ENCODE measurements around the gene BRD7.

BRD7 gene

DNA sequence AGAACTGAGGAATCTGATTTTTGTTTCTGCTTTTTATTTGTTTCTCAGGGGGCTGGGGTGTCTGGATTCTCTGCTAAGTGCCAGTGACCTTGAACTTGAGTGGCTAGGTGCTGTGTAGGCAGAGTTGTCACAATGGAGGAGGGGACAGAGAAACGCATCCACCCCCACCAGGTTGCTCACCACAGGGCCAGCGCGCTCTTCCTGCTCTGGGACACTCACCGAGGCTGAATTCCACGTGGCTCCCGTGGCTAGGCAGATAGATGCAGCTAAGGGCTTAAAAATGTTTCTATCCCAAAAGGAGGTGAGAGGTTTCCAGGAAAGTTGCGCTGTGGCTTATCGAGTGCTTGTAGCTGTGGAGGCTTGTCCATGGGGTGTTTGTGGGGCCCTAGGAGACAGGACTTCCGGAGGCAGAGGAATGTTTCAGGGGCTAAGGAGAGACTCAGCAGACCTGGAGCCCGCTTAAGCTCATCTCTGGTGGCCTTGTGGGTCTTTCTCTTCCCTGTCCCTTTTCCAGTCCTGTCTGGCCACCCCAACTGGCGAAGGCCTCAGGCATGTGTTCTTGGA lies 65.7 kb downstream of the BRD7 start:
- peak; percentile 1 for DNase-seq

- no peak for DNase-seq
These were observed 66.2 kb downstream of the BRD7 start for GRCh38 chr16:50302472-50303005.

- no peak for DNase-seq
These were observed 66.9 kb downstream of the BRD7 start for GRCh38 chr16:50301626-50302471.

GRCh38 chr16:50300942-50301625 lies 67.7 kb downstream of the BRD7 start:
- DNase-seq, result no peak

GRCh38 chr16:50299508-50300105 lies 69.2 kb downstream of the BRD7 start:
- DNase-seq, result no peak

DNA sequence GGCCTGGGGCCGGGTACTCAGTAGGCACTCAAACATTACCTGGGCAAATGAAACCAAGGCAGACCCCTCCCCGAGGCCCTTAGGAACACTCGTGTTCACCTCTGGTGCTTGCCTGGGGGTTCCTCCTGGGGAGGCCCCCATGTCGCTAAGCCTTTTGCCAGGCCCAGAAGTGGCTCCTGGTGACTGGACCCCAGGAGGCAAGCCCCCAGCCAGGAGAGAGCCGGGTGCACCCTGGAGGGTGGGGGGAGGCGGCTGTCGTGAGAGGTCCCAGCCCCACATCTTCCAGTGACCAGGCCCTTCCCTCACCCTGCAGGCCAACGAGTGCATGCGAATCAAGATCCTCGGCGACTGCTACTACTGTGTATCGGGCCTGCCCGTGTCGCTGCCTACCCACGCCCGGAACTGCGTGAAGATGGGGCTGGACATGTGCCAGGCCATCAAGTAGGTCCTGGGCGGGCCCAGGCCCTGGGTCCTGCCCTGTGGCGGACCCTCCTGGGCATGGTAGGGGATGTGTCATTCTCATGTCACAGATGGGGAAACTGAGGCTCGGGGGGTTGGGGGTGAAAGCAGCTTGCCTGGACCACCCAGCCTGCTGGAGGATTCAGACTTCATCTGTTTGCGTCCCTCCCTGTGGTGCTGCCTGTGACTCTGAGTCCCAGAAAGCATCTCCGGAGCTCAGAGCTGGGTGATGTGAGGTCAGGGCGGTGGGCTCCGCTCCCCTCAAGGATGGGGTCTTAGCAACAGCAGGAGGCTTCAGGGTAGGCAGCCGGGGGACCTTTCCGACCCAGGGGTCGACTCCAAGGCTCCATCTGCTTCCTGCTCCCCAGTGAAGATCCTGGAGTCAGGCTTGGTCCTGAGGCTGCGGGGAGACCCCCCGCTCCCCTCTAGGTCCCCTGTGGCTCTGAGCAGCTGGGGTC lies 69.9 kb downstream of the BRD7 start:
- no peak for DNase-seq

DNA sequence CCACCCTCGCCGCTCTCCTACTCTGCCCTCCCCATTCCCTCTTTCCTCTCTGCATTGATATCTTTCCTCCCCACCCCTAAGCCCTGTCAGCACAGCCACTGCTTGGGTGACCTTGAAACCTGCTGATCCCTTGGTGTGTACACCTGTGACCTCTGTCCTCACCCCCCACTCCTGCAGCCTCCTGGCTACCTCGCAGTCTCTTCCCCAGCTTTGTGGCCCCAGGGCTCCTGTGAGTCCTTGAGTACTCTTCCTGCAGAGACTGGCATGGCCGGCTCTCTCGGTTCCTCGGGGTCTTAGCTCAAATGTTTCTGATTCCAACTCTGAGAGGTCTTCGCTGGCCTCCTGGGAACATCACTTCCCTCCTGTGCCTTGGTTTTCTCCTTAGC lies 70.7 kb downstream of the BRD7 start:
- no peak for DNase-seq

DNA sequence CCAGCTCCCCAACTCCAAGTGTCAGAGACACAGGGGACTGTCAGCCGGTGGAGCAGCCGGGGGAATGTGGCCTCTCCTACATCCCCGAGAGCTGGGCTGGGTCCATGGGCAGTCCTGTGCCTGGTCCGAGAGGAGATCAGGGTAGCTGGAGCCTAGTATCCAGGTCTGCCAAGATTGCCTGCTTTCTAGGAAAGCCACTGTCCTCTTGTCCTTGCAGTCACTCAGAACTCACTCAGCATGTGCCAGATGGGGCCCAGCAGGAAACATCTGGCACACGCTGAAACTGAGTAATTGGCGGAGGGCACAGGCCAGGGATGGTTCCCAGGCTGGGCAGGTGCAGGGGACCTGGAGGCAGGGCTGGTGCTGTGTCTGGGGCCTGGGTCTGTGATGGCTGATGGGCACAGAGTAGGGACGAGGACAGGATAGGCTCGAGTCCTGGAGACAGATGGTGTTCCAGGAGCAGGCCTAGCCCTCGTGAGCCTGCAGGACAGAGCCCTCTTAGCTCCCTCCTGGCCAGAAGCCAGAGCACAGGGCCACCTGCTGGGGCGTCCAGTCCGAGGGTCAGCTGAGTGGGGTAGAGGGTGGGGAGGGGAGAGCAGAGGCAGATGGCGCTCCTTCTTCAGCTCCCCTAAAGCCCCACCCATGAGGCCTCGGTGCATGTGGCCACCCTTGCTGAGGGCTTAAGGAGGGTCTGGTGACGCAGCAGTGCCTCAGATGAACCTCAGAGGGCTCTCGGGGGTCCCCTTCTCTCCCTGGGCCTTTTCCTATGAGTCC lies 71.3 kb downstream of the BRD7 start:
- DNase-seq, result no peak

DNA sequence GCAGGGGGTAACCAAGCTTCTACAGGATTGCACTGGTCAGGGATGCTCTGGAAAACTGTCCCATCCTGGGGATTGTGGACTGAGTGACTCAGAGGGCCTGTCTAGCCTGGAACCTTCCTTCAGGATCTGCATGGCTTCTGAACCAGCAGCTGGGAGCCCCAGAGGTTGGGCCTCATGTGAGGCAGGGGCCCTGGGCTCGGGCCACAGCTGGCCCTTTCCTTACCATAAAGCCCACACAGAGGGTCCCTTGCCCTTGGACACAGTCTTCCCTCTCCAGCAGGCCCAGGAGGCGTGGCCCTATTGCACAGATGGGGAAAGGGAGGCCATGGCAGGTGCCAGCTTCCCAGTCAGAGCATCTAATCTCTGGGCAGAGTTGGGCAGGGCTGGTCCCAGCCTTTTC lies 72.0 kb downstream of the BRD7 start:
- DNase-seq, result no peak

GRCh38 chr16:50295541-50296132 lies 73.2 kb downstream of the BRD7 start:
- DNase-seq, result no peak

DNA sequence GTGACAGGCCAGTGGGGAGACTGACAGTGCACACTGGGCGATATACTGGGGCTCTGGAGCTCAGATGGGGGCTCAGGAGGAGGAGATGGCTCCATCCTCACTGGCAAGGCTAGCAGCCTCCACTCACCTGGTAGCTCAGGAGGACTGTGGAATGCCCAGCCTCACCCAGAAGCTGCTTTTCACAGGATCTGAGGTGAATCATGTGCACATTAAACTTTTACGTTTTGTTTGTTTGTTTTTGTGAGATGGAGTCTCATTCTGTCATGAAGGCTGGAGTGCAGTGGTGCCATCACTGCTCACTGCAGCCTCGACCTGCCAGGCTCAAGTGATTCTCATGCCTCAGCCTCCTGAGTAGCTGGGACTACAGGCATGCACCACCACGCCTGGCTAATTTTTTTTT lies 73.8 kb downstream of the BRD7 start:
- DNase-seq, result no peak

- no peak for DNase-seq
These were observed 74.6 kb downstream of the BRD7 start for GRCh38 chr16:50293994-50294855.

- DNase-seq, result no peak
These were observed 75.6 kb downstream of the BRD7 start for GRCh38 chr16:50293041-50293783.

- no peak for DNase-seq
These were observed 76.2 kb downstream of the BRD7 start for GRCh38 chr16:50292566-50292948.

- no peak for DNase-seq
These were observed 76.8 kb downstream of the BRD7 start for GRCh38 chr16:50291719-50292565.

- DNase-seq, result no peak
These were observed 77.9 kb downstream of the BRD7 start for GRCh38 chr16:50290856-50291255.

DNA sequence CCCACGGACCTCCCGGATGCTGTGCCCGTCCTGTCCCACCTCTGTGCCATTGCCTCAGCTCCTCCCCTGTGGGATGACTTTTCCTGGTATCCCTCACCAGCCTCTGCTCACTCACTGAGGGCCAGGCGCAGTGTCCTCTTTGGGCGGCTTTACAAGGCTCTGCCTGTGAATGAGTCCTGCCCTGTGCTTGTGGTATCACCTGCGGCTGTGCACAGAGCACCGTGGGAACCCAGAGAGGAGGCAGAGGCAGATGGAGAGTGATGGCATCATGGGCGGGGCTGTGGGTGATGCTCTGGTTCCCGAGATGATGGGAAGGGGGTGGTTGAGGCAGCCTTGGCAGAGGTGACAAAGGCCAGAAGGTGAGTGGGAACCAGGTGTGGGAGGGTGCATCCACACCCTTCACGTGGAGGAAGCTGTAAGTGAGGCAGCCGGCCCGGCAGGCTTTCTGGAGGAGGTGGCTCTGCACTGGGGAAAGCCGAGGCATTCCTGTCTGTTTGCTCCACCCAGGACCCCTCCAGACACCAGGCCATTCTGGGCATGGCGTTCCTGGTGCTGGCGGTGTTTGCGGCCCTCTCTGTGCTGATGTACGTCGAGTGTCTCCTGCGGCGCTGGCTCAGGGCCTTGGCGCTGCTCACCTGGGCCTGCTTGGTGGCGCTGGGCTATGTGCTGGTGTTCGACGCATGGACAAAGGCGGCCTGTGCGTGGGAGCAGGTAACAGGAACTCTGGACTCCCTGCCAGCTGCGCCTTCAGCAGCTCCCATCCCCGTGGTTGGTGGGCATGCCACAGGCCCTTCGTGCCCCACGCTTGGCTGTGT lies 78.6 kb downstream of the BRD7 start:
- DNase-seq, result no peak
